HG03575 (cell line): ENCODE measurements around the gene PLAAT5.

Source experiments
- ATAC-seq: cut with Tn5 transposase; IDR thresholded peaks from one replicate; pipeline ENCODE4 v1.9.1; 2021; ENCODE audit not compliant: unreplicated experiment, insufficient number of reproducible peaks, low FRiP score; ENCODE audit errors: extremely low read depth

The PLAAT5 gene

DNA sequence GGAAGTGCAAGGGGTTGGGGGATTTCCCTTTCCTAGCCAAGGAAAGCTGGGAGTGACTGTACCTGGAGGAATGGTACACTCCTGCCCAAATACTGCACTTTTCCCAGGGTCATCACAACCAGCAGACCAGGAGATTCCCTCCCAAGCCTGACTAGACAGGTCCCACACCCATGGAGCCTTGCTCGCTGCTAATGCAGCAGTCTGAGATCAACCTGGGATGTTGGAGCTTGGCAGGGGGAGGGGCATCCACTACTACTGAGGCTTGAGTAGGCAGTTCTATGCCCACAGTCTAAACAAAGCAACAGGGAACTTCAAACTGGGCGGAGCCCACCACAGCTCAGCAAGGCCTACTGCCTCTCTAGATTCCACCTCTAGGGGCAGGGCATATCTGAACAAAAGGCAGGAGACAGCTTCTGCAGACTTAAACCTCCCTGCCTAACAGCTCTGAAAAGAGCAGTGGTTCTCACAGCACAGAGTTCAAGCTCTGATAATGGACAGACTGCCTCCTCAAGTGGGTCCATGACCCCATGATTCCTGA, 62.9 kb downstream of the PLAAT5 start:
- ATAC-seq = no peak

DNA sequence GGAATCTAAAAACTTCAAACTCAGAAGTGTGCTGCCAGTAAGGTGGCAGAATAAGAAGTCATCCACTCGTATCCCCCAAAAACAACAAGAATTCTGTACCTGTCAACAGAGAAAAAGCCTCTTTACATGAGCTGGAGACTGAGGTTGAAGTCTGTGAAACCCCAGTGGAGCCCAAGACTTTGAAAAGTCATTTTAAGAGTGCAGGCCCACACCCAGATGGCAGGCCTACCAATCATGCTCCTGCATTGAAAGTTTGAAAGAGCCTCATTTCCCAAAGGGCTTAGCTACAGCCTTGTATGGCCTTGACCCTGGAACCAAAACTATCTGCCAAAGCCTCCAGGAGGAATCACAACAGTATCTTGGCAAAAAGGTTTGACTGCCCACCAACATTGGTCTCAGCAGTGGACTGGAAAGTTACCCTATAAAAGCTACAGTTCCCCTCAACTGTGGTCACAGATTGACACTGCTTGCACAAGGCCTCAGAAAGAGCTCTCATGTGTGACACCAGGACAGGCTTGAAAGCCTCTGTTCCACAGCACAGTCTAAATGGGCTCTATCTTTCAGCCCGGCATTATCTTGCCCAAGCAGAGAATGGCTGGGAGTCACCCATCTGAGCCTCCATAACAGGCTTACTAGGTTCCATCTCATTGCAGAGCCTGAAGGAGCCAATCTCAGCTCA, 73.7 kb downstream of the PLAAT5 start:
- no peak for ATAC-seq
